H1 (cell line): ENCODE measurements around the gene SLC46A3. TPM values are rescaled to one million over a fixed set of nuclear protein-coding genes. Genes with fewer than 3 reads are reported as not detected.

Source experiments
- CTCF ChIA-PET: fragments of 300-600 bp; sonication (Branson Sonifier 250); formaldehyde crosslinking; loops from one replicate; lab custom pipeline; 2021; ENCODE audit not compliant: partially characterized antibody; lab: Charles Lee
- POLR2A ChIA-PET: fragments of 300-600 bp; sonication (Branson Sonifier 250); formaldehyde crosslinking; loops from one replicate; lab custom pipeline; 2021; ENCODE audit warnings: inconsistent platforms; ENCODE audit not compliant: partially characterized antibody; lab: Charles Lee
- DNase-seq, 2 experiments: peaks; one replicate each; pipeline versions ENCODE4 v3.0.0 to v3.0.0-alpha.2; 2010 to 2022; ENCODE audit warnings: low spot score in 2 of 2, low read depth in 1 of 2, mixed read lengths in 1 of 2
- FAIRE-seq: peaks from 2 replicates; lab custom pipeline; 2011; peaks lifted over from hg19 to GRCh38; lab: Jason Lieb, UNC
- H2AFZ ChIP-seq: 2 replicates; pipeline ENCODE4 v1.8.1; 2012; ENCODE audit warnings: low read length, inconsistent platforms
- H2AK5ac ChIP-seq: 2 replicates; pipeline ENCODE4 v1.6.1; 2013; ENCODE audit warnings: low read depth, low read length
- H2BK120ac ChIP-seq: replicated peaks from 2 replicates; pipeline ENCODE3; 2013; ENCODE audit warnings: low read depth, low read length, inconsistent platforms
- H2BK12ac ChIP-seq: 2 replicates; pipeline ENCODE4 v1.6.1; 2013; ENCODE audit warnings: low read depth, low read length
- H2BK15ac ChIP-seq: 2 replicates; pipeline ENCODE4 v1.6.1; 2013; ENCODE audit warnings: low read length
- H2BK20ac ChIP-seq: 2 replicates; pipeline ENCODE4 v1.6.1; 2013; ENCODE audit warnings: low read length
- H2BK5ac ChIP-seq: 2 replicates; pipeline ENCODE4 v1.6.1; 2013; ENCODE audit warnings: low read depth, low read length
- H3K14ac ChIP-seq: 2 replicates; pipeline ENCODE4 v1.6.1; 2013; ENCODE audit warnings: inconsistent platforms; ENCODE audit not compliant: insufficient read length
- H3K18ac ChIP-seq: 2 replicates; pipeline ENCODE4 v1.6.1; 2013; ENCODE audit warnings: low read length; ENCODE audit errors: extremely low read depth
- H3K23ac ChIP-seq: 2 replicates; pipeline ENCODE4 v1.6.1; 2013; ENCODE audit warnings: inconsistent platforms; ENCODE audit not compliant: insufficient read length
- H3K23me2 ChIP-seq: 2 replicates; pipeline ENCODE4 v1.6.1; 2013; ENCODE audit warnings: low read depth, low read length
- H3K27ac ChIP-seq: 2 replicates; pipeline ENCODE4 v1.6.1; 2011; ENCODE audit warnings: low read depth, low read length, inconsistent platforms
- H3K27me3 ChIP-seq, 4 experiments: replicated peaks in 1 of 4; 1 replicate in 1 of 4; 2 replicates in 3 of 4; pipeline versions ENCODE4 v1.6.1 to v1.8.1; 2011 to 2013; ENCODE audit warnings: low read length in 3 of 4, mild to moderate bottlenecking in 3 of 4, inconsistent platforms in 2 of 4, mixed read lengths in 2 of 4, moderate library complexity in 1 of 4; ENCODE audit not compliant: control insufficient read depth in 3 of 4, insufficient read depth in 3 of 4; ENCODE audit errors: extremely low read depth in 1 of 4
- H3K36me3 ChIP-seq, 4 experiments: 2 replicates each; pipeline versions ENCODE4 v1.6.1 to v1.8.1; 2011 to 2013; ENCODE audit warnings: mild to moderate bottlenecking in 4 of 4, low read length in 3 of 4, moderate library complexity in 2 of 4, control low read depth in 1 of 4, inconsistent platforms in 1 of 4; ENCODE audit not compliant: insufficient read depth in 4 of 4, control insufficient read depth in 2 of 4
- H3K4ac ChIP-seq: replicated peaks from 2 replicates; pipeline ENCODE3; 2013; ENCODE audit warnings: low read length, low read depth, mixed read lengths, inconsistent platforms; ENCODE audit not compliant: insufficient read length
- H3K4me1 ChIP-seq, 4 experiments: replicated peaks in 1 of 4; 1 replicate in 1 of 4; 2 replicates in 3 of 4; pipeline versions ENCODE4 v1.6.1 to v1.8.1; 2011 to 2013; ENCODE audit warnings: low read length in 3 of 4, inconsistent platforms in 2 of 4, mixed read lengths in 1 of 4; ENCODE audit not compliant: insufficient read depth in 4 of 4, control insufficient read depth in 3 of 4
- H3K4me2 ChIP-seq, 2 experiments: 2 replicates each; pipeline versions ENCODE4 v1.6.1 to v1.8.1; 2011 to 2013; ENCODE audit warnings: low read depth in 2 of 2, low read length in 2 of 2, control low read depth in 1 of 2, inconsistent platforms in 1 of 2, mild to moderate bottlenecking in 1 of 2; ENCODE audit not compliant: insufficient read depth in 1 of 2
- H3K4me3 ChIP-seq, 4 experiments: fragments of 200-600, 300-600 bp in 1 of 4; sonication (generic), shearing (Covaris generic), sonication (Bioruptor Twin) in 1 of 4; 2 replicates each; pipeline versions ENCODE4 v1.5.1 to v1.8.1; 2011 to 2016; ENCODE audit warnings: low read length in 4 of 4, low read depth in 3 of 4, control low read depth in 2 of 4, inconsistent platforms in 2 of 4, mild to moderate bottlenecking in 2 of 4, mixed read lengths in 1 of 4, moderate library complexity in 1 of 4; ENCODE audit not compliant: insufficient read depth in 2 of 4; ENCODE audit errors: extremely low read depth in 1 of 4
- H3K56ac ChIP-seq: replicated peaks from 2 replicates; pipeline ENCODE3; 2013; ENCODE audit warnings: low read depth, mild to moderate bottlenecking, mixed read lengths, low read length, inconsistent platforms; ENCODE audit not compliant: insufficient read length
- H3K79me1 ChIP-seq: 2 replicates; pipeline ENCODE4 v1.6.1; 2013; ENCODE audit warnings: low read depth, low read length, control low read depth
- H3K79me2 ChIP-seq, 2 experiments: 2 replicates each; pipeline versions ENCODE4 v1.6.1 to v1.8.1; 2012 to 2013; ENCODE audit warnings: low read length in 2 of 2, mild to moderate bottlenecking in 2 of 2, inconsistent platforms in 1 of 2; ENCODE audit not compliant: insufficient read depth in 2 of 2, control insufficient read depth in 1 of 2
- H3K9ac ChIP-seq, 4 experiments: replicated peaks in 1 of 4; 1 replicate in 1 of 4; 2 replicates in 3 of 4; pipeline versions ENCODE4 v1.6.1 to v1.8.1; 2011 to 2013; ENCODE audit warnings: low read depth in 3 of 4, low read length in 3 of 4, control low read depth in 2 of 4, mild to moderate bottlenecking in 2 of 4, moderate library complexity in 2 of 4, inconsistent platforms in 1 of 4; ENCODE audit errors: extremely low read depth in 1 of 4
- H3K9me3 ChIP-seq, 2 experiments: 2 replicates each; pipeline versions ENCODE4 v1.6.1 to v1.8.1; 2012 to 2013; ENCODE audit warnings: mild to moderate bottlenecking in 2 of 2, moderate library complexity in 2 of 2, control low read depth in 1 of 2, inconsistent platforms in 1 of 2, low read depth in 1 of 2, low read length in 1 of 2, mixed read lengths in 1 of 2; ENCODE audit not compliant: insufficient read depth in 2 of 2
- H4K20me1 ChIP-seq, 2 experiments: replicated peaks in 1 of 2; 2 replicates each; pipeline versions ENCODE3 to v1.8.1; 2011 to 2013; ENCODE audit warnings: inconsistent platforms in 2 of 2, low read length in 2 of 2, mild to moderate bottlenecking in 1 of 2; ENCODE audit not compliant: insufficient read depth in 2 of 2, control insufficient read depth in 1 of 2
- H4K5ac ChIP-seq: 2 replicates; pipeline ENCODE4 v1.6.1; 2013; ENCODE audit warnings: low read length, low read depth, mixed read lengths, inconsistent platforms; ENCODE audit not compliant: insufficient read length
- H4K8ac ChIP-seq: 2 replicates; pipeline ENCODE4 v1.8.0; 2013; ENCODE audit warnings: mild to moderate bottlenecking, moderate library complexity, low read length, inconsistent platforms; ENCODE audit not compliant: insufficient read depth; ENCODE audit errors: extremely low read depth
- H4K91ac ChIP-seq: replicated peaks from 2 replicates; pipeline ENCODE3; 2013; ENCODE audit warnings: low read length, mixed read lengths, inconsistent platforms; ENCODE audit not compliant: insufficient read length
- BACH1 ChIP-seq: IDR thresholded peaks from 2 replicates; pipeline ENCODE4 v1.6.1; 2012; ENCODE audit warnings: low read length, improper control_type of control experiment
- BRCA1 ChIP-seq: IDR thresholded peaks from 2 replicates; pipeline ENCODE4 v1.6.1; 2012; ENCODE audit warnings: low read depth, low read length, improper control_type of control experiment
- CTBP2 ChIP-seq: IDR thresholded peaks from 2 replicates; pipeline ENCODE4 v1.7.0; 2011; ENCODE audit warnings: borderline replicate concordance, mild to moderate bottlenecking, moderate library complexity, mixed read lengths, low read length; ENCODE audit not compliant: insufficient read depth, insufficient read length
- GTF2F1 ChIP-seq: IDR thresholded peaks from 2 replicates; pipeline ENCODE4 v1.6.1; 2012; ENCODE audit warnings: low read depth, low read length, improper control_type of control experiment, borderline replicate concordance
- HDAC2 ChIP-seq, 2 experiments: fragments of 300-600 bp in 1 of 2; sonication (generic) in 1 of 2; IDR thresholded peaks; 2 replicates each; pipeline ENCODE4 v1.6.1; 2011 to 2012; ENCODE audit warnings: low read depth in 2 of 2, low read length in 2 of 2, mild to moderate bottlenecking in 2 of 2, moderate library complexity in 2 of 2, borderline replicate concordance in 1 of 2, inconsistent platforms in 1 of 2
- HDAC6 ChIP-seq: IDR thresholded peaks from one replicate; pipeline ENCODE4 v1.7.1; 2012; ENCODE audit warnings: low read depth, mild to moderate bottlenecking, inconsistent platforms, low read length, moderate library complexity
- JUND ChIP-seq: IDR thresholded peaks from 2 replicates; pipeline ENCODE4 v1.6.1; 2011; ENCODE audit warnings: mild to moderate bottlenecking, improper control_type of control experiment, low read length
- NRF1 ChIP-seq: IDR thresholded peaks from 2 replicates; pipeline ENCODE4 v1.6.1; 2011; ENCODE audit warnings: mild to moderate bottlenecking, low read depth, low read length, improper control_type of control experiment
- PHF8 ChIP-seq: fragments of 200-600 bp; sonication (generic); conservative IDR thresholded peaks from 2 replicates; pipeline ENCODE4 v1.7.1; 2012; ENCODE audit warnings: low read depth, mild to moderate bottlenecking, inconsistent platforms, low read length, moderate library complexity
- POU5F1 ChIP-seq: IDR thresholded peaks from 2 replicates; pipeline ENCODE4 v1.6.1; 2011; ENCODE audit warnings: low read depth, mild to moderate bottlenecking, low read length, moderate library complexity
- SIN3A ChIP-seq, 2 experiments: IDR thresholded peaks in 1 of 2; conservative IDR thresholded peaks in 1 of 2; 2 replicates each; pipeline ENCODE4 v1.6.1; 2011 to 2012; ENCODE audit warnings: low read length in 2 of 2, improper control_type of control experiment in 1 of 2, low read depth in 1 of 2, mild to moderate bottlenecking in 1 of 2
- SP1 ChIP-seq: IDR thresholded peaks from 2 replicates; pipeline ENCODE4 v1.6.1; 2011; ENCODE audit warnings: low read depth, low read length
- TEAD4 ChIP-seq: IDR thresholded peaks from 2 replicates; pipeline ENCODE4 v1.6.1; 2012; ENCODE audit warnings: low read depth, low read length, inconsistent platforms, mixed read lengths
- WGBS, 2 experiments: shearing (Covaris generic) in 1 of 2; methylation state at CpG; one replicate each; pipeline versions ENCODE4 v1.1.6 to v1.1.7; 2013 to 2015; ENCODE audit warnings: low lambda C conversion rate in 2 of 2, mixed read lengths in 2 of 2, inconsistent platforms in 1 of 2, low coverage in 1 of 2, missing lambda C conversion rate in 1 of 2; ENCODE audit not compliant: insufficient replicate concordance in 2 of 2, insufficient coverage in 1 of 2, insufficient read length in 1 of 2; ENCODE audit errors: extremely low coverage in 1 of 2, missing lambda C conversion rate in 1 of 2; 5-methylcytosine and 5-hydroxymethylcytosine counted together
- polyA plus RNA-seq, 7 experiments: library from polyadenylated mRNA; depleted of rRNA in 3 of 7; stranded (reverse) in 5 of 7; unstranded in 2 of 7; fragments of >200 nt in 5 of 7; fragments of 200-250 nt in 2 of 7; gene quantifications; 1 replicate in 5 of 7; 2 replicates in 1 of 7; 4 replicates in 1 of 7; pipeline versions ENCODE4 v1.2.1 to v1.2.3, GENCODE V29; 2011 to 2013; ENCODE audit warnings: missing spikeins in 2 of 7, mixed read lengths in 2 of 7
- total RNA-seq: library from RNA; stranded (reverse); fragmentation: NEBNext Ultra II Directional; extraction: Animal tissue kit (Norgen Biotek cat#: 25700); gene quantifications from 2 replicates; pipeline ENCODE4 v1.2.1, GENCODE V29; 2021
- TF ChIP-seq, protein P1 (sequence below): IDR thresholded peaks from 2 replicates; pipeline ENCODE4 v1.6.1; 2012; ENCODE audit warnings: inconsistent platforms

Gene SLC46A3
- total and polyA plus RNA-seq, 2 of the 8 experiments (the other 6 are each of a cell fraction or from before 2014, with no cell fraction given), result 0.39 to 0.67 TPM

DNA sequence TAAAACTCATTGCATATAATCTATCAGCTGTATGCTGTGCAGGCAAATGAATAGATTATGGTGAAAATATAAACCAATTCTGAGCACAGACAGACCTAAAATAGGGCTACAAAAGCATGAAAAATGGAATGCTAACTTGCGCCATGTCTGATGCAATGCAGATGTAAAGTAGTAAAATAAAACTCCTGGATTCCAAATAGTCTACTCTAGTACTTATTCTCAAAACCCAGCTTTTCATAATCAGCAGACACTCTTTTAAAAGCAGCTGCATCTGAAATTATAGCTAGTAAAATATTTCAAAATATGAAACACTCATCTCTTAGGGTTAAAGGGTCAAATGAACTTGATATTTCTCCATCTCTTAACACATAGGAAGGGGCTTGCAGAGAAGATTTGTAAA lies 64.5 kb downstream of the SLC46A3 start:
- Histone ChIP-seq H4K20me1 (no peaks in the 10 kb centered on the region), H3K4me2 (no peak overlapping the region), H3K23me2 (no peaks in the 10 kb centered on the region), H3K4ac (no peak overlapping the region), H4K91ac (no peak overlapping the region), H3K14ac (no peak overlapping the region), H4K8ac (no peak overlapping the region), H3K23ac (no peak overlapping the region), H3K4me3 (no peak overlapping the region), H3K9me3 (no peaks in the 10 kb centered on the region), H3K9ac (no peak overlapping the region), H2BK120ac (no peak overlapping the region), H2BK12ac (no peak overlapping the region), H3K27me3 (no peaks in the 10 kb centered on the region), H2AK5ac (no peak overlapping the region), H3K27ac (no peak overlapping the region), H3K4me1 (peaks cover 0 to 6% (median 4%) of the 10 kb centered on the region in 4 experiments; a peak in 5 of 7 replicates), H2BK5ac (no peak overlapping the region), H2AFZ (no peak overlapping the region), H4K5ac (no peak overlapping the region), H3K18ac (no peak overlapping the region), H2BK20ac (no peak overlapping the region), H3K36me3 (no peaks in the 10 kb centered on the region; a peak in 1 of 8 replicates), H3K79me1 (no peaks in the 10 kb centered on the region; the same call in 1 of the 2 replicates), H3K56ac (no peak overlapping the region), H2BK15ac (no peak overlapping the region), H3K79me2 (peaks cover 6 to 36% of the 10 kb centered on the region in 2 experiments)
- POLR2A ChIA-PET, result interaction anchor here (0.8 kb wide), 1 partner anchor 17 kb away, joined by 4 read pairs; no protein-coding TSS in a partner anchor
- no peak for DNase-seq
- FAIRE-seq, result no peak
- CTCF ChIA-PET, result interaction anchor here (1.4 to 2.6 kb wide), 2 partner anchors 105 to 142 kb away, joined by 3 to 9 read pairs; no protein-coding TSS in a partner anchor
- WGBS, 2 experiments, result 95% methylated on average over 1 of the region's 1 CpG; no CpG with 5 or more reads in 1 of the 2 experiments
- TF ChIP-seq HDAC6, result no peak
- no peak for TF ChIP-seq PHF8
- no peak for TF ChIP-seq POU5F1
- TF ChIP-seq GTF2F1, result no peak
- TF ChIP-seq CTBP2, result no peak
- TF ChIP-seq HDAC2 (IDR thresholded peaks at IDR 0.05; ENCODE audit: borderline replicate concordance in 1 of 2, low read depth in 2 of 2, low read length in 2 of 2), result no peak
- no peak for TF ChIP-seq JUND
- TF ChIP-seq SP1, result no peak
- TF ChIP-seq SIN3A (conservative IDR thresholded peaks at IDR 0.05 in 1 of 2, IDR thresholded peaks at IDR 0.05 in 1 of 2; ENCODE audit: low read depth in 1 of 2, low read length in 2 of 2), result no peak
- TF ChIP-seq, protein P1, sequence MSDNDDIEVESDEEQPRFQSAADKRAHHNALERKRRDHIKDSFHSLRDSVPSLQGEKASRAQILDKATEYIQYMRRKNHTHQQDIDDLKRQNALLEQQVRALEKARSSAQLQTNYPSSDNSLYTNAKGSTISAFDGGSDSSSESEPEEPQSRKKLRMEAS, result no peak
- TF ChIP-seq NRF1, result no peak
- no peak for TF ChIP-seq BRCA1
- TF ChIP-seq TEAD4, result no peak
- TF ChIP-seq BACH1, result no peak
